ENCODE results near the gene SEL1L.
"Not testable (repeated sequence)": the region's sequence is repeated elsewhere in the genome, so short reads cannot be mapped to it uniquely, and the experiment has no call there.

SEL1L gene

GRCh38 chr14:81533536-81534343 is at the start of gene SEL1L:
Gene SEL1L (minus strand): TSS chr14:81533853. CDS start chr14:81533744, 109 bp downstream.
- DNase-seq, result peak; percentile 100

- no peak for DNase-seq
Observed at GRCh38 chr14:81582420-81582819, 48.8 kb upstream of the SEL1L start.

- DNase-seq, result no peak
Observed at GRCh38 chr14:81579115-81579514, 45.5 kb upstream of the SEL1L start.

GRCh38 chr14:81571437-81571836 is 37.8 kb upstream of the SEL1L start:
- no peak for DNase-seq

- no peak for DNase-seq
Observed at GRCh38 chr14:81567302-81567701, 33.6 kb upstream of the SEL1L start.

- no peak for DNase-seq
Observed at GRCh38 chr14:81565441-81566290, 32.0 kb upstream of the SEL1L start.

GRCh38 chr14:81562818-81563217 is 29.2 kb upstream of the SEL1L start:
- DNase-seq, result no peak

GRCh38 chr14:81561084-81561775 is 27.6 kb upstream of the SEL1L start:
- no peak for DNase-seq

- DNase-seq, result no peak
Observed at GRCh38 chr14:81559385-81559784, 25.7 kb upstream of the SEL1L start.

GRCh38 chr14:81557146-81557545 is 23.5 kb upstream of the SEL1L start:
- no peak for DNase-seq

- DNase-seq, result no peak
Observed at GRCh38 chr14:81555684-81556083, 22.0 kb upstream of the SEL1L start.

GRCh38 chr14:81555051-81555450 is 21.4 kb upstream of the SEL1L start:
- DNase-seq, result no peak

GRCh38 chr14:81551471-81551870 is 17.8 kb upstream of the SEL1L start:
- DNase-seq, result no peak

GRCh38 chr14:81550001-81550637 is 16.5 kb upstream of the SEL1L start:
- no peak for DNase-seq

- DNase-seq, result not testable (repeated sequence)
Observed at GRCh38 chr14:81541206-81541605, 7.6 kb upstream of the SEL1L start.

- DNase-seq, result no peak
Observed at GRCh38 chr14:81537193-81537592, 3.5 kb upstream of the SEL1L start.

- no peak for DNase-seq
Observed at GRCh38 chr14:81536241-81536771, 2.7 kb upstream of the SEL1L start.

GRCh38 chr14:81535396-81536164 is 1.9 kb upstream of the SEL1L start:
- DNase-seq, result no peak

GRCh38 chr14:81534510-81535074 is 939 bp upstream of the SEL1L start:
- DNase-seq, result no peak

- DNase-seq, result no peak
Observed at GRCh38 chr14:81533212-81533535, 479 bp downstream of the SEL1L start.

GRCh38 chr14:81529391-81529790 is 4.3 kb downstream of the SEL1L start:
- DNase-seq, result no peak

- DNase-seq, result no peak
Observed at GRCh38 chr14:81525129-81525528, 8.5 kb downstream of the SEL1L start.

All from left hindlimb (tissue), 1 donor.